Osteocyte (in vitro differentiated cells): ENCODE results near the gene LRBA. TPM values are rescaled to one million over a fixed set of nuclear protein-coding genes. Genes with fewer than 3 reads are reported as not detected.

Experiments used
- DNase-seq: peaks from one replicate; pipeline ENCODE4 v3.0.0; 2021; ENCODE audit warnings: mixed read lengths; ENCODE audit not compliant: unreplicated experiment; ENCODE audit errors: extremely low spot score
- H3K27ac Mint-ChIP-seq: one replicate; pipeline ENCODE4 v1.8.0; 2021; ENCODE audit warnings: mild to moderate bottlenecking, mixed read lengths; ENCODE audit not compliant: unreplicated experiment
- H3K27me3 Mint-ChIP-seq: one replicate; pipeline ENCODE4 v1.8.0; 2021; ENCODE audit warnings: mixed read lengths; ENCODE audit not compliant: unreplicated experiment
- H3K36me3 Mint-ChIP-seq: one replicate; pipeline ENCODE4 v1.8.0; 2021; ENCODE audit warnings: mixed read lengths; ENCODE audit not compliant: unreplicated experiment
- H3K4me1 Mint-ChIP-seq: one replicate; pipeline ENCODE4 v1.8.0; 2021; ENCODE audit warnings: mixed read lengths; ENCODE audit not compliant: unreplicated experiment
- H3K4me3 Mint-ChIP-seq: one replicate; pipeline ENCODE4 v1.8.0; 2021; ENCODE audit warnings: mild to moderate bottlenecking, moderate library complexity, mixed read lengths; ENCODE audit not compliant: unreplicated experiment
- H3K9me3 Mint-ChIP-seq: one replicate; pipeline ENCODE4 v1.8.0; 2021; ENCODE audit warnings: mixed read lengths; ENCODE audit not compliant: unreplicated experiment
- total RNA-seq: library from RNA; stranded (reverse); gene quantifications from 2 replicates; pipeline ENCODE4 v1.2.1, GENCODE V29; 2021
- TF ChIP-seq, protein P1 (sequence below): fragments of 200-600 bp; sonication (generic); IDR thresholded peaks from 2 replicates; pipeline ENCODE4 v1.5.0; 2021; ENCODE audit warnings: antibody characterized with exemption, mild to moderate bottlenecking, moderate library complexity

Gene LRBA
- total RNA-seq, 1 donor from 2014 or later: 40.8 TPM

DNA sequence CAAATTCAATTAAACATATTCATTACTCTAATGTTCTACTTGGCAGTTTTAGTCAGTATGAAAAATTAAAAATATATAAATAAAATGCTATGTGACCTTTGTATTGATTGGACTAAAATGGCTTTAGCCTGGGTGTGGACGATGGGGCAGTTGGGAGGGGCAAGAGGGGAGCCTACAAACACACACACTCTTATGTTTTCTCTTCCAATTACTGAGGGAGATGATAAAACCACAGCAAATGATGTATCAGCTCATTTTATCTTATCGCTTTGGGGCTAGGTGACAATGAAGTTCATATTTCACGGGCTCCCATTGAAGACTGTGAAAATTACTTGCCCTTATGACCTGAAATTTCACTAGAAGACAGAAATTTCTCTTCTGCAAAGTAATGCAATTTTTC, 517.5 kb downstream of the LRBA start:
- TF ChIP-seq, protein P1, sequence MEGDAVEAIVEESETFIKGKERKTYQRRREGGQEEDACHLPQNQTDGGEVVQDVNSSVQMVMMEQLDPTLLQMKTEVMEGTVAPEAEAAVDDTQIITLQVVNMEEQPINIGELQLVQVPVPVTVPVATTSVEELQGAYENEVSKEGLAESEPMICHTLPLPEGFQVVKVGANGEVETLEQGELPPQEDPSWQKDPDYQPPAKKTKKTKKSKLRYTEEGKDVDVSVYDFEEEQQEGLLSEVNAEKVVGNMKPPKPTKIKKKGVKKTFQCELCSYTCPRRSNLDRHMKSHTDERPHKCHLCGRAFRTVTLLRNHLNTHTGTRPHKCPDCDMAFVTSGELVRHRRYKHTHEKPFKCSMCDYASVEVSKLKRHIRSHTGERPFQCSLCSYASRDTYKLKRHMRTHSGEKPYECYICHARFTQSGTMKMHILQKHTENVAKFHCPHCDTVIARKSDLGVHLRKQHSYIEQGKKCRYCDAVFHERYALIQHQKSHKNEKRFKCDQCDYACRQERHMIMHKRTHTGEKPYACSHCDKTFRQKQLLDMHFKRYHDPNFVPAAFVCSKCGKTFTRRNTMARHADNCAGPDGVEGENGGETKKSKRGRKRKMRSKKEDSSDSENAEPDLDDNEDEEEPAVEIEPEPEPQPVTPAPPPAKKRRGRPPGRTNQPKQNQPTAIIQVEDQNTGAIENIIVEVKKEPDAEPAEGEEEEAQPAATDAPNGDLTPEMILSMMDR: no peak
- H3K27ac Mint-ChIP-seq: no peak overlapping the region
- peaks cover 10% of the 10 kb centered on the region for H3K4me1 Mint-ChIP-seq
- peaks cover 3% of the 10 kb centered on the region for H3K9me3 Mint-ChIP-seq
- H3K4me3 Mint-ChIP-seq: no peak overlapping the region
- no peak for DNase-seq
- peaks cover 6% of the 10 kb centered on the region for H3K36me3 Mint-ChIP-seq
- no peaks in the 10 kb centered on the region for H3K27me3 Mint-ChIP-seq

- H3K27me3 Mint-ChIP-seq: no peaks in the 10 kb centered on the region
- H3K4me1 Mint-ChIP-seq: peaks cover 2% of the 10 kb centered on the region
- no peaks in the 10 kb centered on the region for H3K36me3 Mint-ChIP-seq
- H3K9me3 Mint-ChIP-seq: no peaks in the 10 kb centered on the region
- TF ChIP-seq, protein P1: no peak
- H3K4me3 Mint-ChIP-seq: no peak overlapping the region
- DNase-seq: no peak
- H3K27ac Mint-ChIP-seq: no peak overlapping the region
These were observed 519.5 kb downstream of the LRBA start for GRCh38 chr4:150495550-150495949.

- H3K9me3 Mint-ChIP-seq: no peaks in the 10 kb centered on the region
- DNase-seq: no peak
- H3K4me1 Mint-ChIP-seq: peaks cover 6% of the 10 kb centered on the region
- H3K27ac Mint-ChIP-seq: no peak overlapping the region
- TF ChIP-seq, protein P1: no peak
- no peak overlapping the region for H3K4me3 Mint-ChIP-seq
- H3K36me3 Mint-ChIP-seq: no peaks in the 10 kb centered on the region
- H3K27me3 Mint-ChIP-seq: no peaks in the 10 kb centered on the region
These were observed 521.2 kb downstream of the LRBA start for GRCh38 chr4:150493851-150494250.

- DNase-seq: no peak
- H3K27me3 Mint-ChIP-seq: no peaks in the 10 kb centered on the region
- peaks cover 3% of the 10 kb centered on the region for H3K36me3 Mint-ChIP-seq
- H3K9me3 Mint-ChIP-seq: no peaks in the 10 kb centered on the region
- no peak overlapping the region for H3K27ac Mint-ChIP-seq
- H3K4me1 Mint-ChIP-seq: peaks cover 6% of the 10 kb centered on the region
- TF ChIP-seq, protein P1: no peak
- H3K4me3 Mint-ChIP-seq: no peak overlapping the region
These were observed 523.7 kb downstream of the LRBA start for GRCh38 chr4:150491132-150492049.

DNA sequence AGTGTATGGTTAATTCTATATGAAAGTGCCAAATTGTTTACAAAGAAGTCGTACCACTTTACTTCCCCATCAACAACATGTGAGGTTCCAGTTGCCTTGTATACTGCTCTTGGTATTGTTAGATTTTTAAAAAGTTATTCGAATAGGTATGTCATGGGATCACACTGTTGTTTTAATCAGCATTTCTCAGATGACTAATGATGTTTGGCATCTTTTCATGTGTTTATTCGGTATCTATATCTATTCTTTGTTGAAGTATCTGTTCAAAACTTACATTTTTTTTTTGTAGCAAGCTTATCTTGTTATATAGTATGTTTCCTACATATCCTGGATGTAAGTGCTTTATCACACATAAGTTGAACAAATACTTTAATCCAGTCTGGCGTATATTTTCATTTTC, 532.5 kb downstream of the LRBA start:
- no peak overlapping the region for H3K4me3 Mint-ChIP-seq
- peaks cover 6% of the 10 kb centered on the region for H3K9me3 Mint-ChIP-seq
- DNase-seq: no peak
- H3K27ac Mint-ChIP-seq: no peak overlapping the region
- H3K4me1 Mint-ChIP-seq: peaks cover 1% of the 10 kb centered on the region
- H3K36me3 Mint-ChIP-seq: peaks cover 17% of the 10 kb centered on the region
- TF ChIP-seq, protein P1: no peak
- no peaks in the 10 kb centered on the region for H3K27me3 Mint-ChIP-seq
